Measurements from ENCODE around the gene TBC1D14. TPM values are rescaled to one million over a fixed set of nuclear protein-coding genes. Genes with fewer than 3 reads are reported as not detected.

TBC1D14 gene
- total and polyA plus RNA-seq, 9 of the 15 experiments (the other 6 are each of a cell fraction or from before 2014, with no cell fraction given) = 2.1 to 59.6 (median 44.8) TPM

DNA sequence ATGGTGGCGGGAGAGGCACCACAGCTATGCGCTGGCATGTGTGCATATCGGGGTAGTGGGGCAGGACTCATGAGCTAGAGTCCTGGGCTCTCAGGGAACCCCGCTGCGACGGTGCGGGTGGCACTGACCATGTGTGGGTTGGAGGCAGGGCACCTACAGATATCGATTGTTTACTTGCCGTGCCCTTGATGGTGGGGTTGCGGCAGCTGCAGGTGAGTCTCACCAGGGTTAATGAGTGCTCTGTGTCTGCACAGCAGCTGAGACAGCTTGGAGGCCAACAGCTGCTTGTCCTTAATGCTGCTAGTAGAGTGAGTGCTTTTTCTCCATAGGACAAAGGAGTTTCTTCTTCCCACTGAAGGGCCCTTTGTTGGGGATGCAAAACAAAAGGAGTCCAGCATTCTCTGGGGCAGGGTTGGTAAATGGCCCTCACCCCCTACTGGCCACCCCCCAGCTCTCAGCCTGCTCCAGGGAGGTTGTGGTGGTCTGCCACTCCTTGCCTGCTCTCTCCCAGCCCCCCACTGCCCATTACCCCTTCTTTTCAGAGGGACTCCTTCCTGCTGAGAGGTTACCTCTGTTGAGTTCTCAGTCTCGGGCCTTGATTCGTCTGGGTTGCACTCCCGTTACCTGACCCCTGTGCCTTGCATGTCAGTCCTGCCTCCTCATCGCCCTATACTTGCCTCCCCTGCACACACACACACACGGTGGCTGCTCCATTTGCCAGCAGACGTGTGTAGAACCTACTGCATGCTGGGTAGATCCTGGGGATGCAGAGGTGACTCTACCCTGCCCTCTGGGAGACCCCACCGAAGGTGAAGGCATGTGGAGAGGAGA, 52.8 kb downstream of the TBC1D14 start (continued):
- TF ChIP-seq, protein P1, sequence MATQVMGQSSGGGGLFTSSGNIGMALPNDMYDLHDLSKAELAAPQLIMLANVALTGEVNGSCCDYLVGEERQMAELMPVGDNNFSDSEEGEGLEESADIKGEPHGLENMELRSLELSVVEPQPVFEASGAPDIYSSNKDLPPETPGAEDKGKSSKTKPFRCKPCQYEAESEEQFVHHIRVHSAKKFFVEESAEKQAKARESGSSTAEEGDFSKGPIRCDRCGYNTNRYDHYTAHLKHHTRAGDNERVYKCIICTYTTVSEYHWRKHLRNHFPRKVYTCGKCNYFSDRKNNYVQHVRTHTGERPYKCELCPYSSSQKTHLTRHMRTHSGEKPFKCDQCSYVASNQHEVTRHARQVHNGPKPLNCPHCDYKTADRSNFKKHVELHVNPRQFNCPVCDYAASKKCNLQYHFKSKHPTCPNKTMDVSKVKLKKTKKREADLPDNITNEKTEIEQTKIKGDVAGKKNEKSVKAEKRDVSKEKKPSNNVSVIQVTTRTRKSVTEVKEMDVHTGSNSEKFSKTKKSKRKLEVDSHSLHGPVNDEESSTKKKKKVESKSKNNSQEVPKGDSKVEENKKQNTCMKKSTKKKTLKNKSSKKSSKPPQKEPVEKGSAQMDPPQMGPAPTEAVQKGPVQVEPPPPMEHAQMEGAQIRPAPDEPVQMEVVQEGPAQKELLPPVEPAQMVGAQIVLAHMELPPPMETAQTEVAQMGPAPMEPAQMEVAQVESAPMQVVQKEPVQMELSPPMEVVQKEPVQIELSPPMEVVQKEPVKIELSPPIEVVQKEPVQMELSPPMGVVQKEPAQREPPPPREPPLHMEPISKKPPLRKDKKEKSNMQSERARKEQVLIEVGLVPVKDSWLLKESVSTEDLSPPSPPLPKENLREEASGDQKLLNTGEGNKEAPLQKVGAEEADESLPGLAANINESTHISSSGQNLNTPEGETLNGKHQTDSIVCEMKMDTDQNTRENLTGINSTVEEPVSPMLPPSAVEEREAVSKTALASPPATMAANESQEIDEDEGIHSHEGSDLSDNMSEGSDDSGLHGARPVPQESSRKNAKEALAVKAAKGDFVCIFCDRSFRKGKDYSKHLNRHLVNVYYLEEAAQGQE (IDR thresholded peaks at IDR 0.05; ENCODE audit: borderline replicate concordance) = no peak
- TF ChIP-seq, protein P1 (CRISPR knock-in tag; IDR thresholded peaks at IDR 0.05; ENCODE audit: low read depth) = no peak
- TF ChIP-seq, protein P2, sequence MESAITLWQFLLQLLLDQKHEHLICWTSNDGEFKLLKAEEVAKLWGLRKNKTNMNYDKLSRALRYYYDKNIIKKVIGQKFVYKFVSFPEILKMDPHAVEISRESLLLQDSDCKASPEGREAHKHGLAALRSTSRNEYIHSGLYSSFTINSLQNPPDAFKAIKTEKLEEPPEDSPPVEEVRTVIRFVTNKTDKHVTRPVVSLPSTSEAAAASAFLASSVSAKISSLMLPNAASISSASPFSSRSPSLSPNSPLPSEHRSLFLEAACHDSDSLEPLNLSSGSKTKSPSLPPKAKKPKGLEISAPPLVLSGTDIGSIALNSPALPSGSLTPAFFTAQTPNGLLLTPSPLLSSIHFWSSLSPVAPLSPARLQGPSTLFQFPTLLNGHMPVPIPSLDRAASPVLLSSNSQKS (CRISPR knock-in tag; IDR thresholded peaks at IDR 0.05) = no peak
- TF ChIP-seq, protein P3, sequence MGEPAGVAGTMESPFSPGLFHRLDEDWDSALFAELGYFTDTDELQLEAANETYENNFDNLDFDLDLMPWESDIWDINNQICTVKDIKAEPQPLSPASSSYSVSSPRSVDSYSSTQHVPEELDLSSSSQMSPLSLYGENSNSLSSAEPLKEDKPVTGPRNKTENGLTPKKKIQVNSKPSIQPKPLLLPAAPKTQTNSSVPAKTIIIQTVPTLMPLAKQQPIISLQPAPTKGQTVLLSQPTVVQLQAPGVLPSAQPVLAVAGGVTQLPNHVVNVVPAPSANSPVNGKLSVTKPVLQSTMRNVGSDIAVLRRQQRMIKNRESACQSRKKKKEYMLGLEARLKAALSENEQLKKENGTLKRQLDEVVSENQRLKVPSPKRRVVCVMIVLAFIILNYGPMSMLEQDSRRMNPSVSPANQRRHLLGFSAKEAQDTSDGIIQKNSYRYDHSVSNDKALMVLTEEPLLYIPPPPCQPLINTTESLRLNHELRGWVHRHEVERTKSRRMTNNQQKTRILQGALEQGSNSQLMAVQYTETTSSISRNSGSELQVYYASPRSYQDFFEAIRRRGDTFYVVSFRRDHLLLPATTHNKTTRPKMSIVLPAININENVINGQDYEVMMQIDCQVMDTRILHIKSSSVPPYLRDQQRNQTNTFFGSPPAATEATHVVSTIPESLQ (CRISPR knock-in tag; IDR thresholded peaks at IDR 0.05) = no peak
- no peak for TF ChIP-seq ZBED1 (IDR thresholded peaks at IDR 0.05)

All from K562 (cell line).